Measurements from ENCODE around the gene ZNF678. TPM values are rescaled to one million over a fixed set of nuclear protein-coding genes. Genes with fewer than 3 reads are reported as not detected.

The ZNF678 gene
- total RNA-seq, 2 donors from 2014 or later = 8.5 to 14.1 TPM

DNA sequence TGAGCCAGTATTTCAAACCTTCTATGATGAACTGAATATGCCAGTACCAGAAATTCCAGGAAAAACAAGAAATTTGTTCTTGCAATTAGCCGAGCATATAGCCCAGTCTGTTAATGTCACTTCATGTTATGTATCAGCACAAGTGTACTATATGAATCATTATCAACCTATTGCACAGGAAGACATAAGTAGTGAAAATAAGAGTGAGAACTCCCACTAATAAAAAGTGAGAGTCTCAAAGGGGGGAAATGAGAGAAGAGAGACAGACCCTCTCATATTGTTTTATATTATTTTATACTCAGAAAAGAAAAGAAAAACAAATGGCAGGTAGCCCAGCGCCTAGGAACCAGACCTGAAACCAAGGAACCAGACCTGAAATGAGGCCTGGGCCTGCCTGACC is 155.6 kb downstream of the ZNF678 start:
- Mint-ChIP-seq H3K36me3 (peaks cover 51 to 76% of the 10 kb centered on the region in 2 donors), H3K9me3 (peaks cover 58 to 62% of the 10 kb centered on the region in 2 donors), H3K27ac (no peak overlapping the region)
- DNase-seq (ENCODE audit: low spot score in 2 of 2) (no peak), ATAC-seq (no peak)

DNA sequence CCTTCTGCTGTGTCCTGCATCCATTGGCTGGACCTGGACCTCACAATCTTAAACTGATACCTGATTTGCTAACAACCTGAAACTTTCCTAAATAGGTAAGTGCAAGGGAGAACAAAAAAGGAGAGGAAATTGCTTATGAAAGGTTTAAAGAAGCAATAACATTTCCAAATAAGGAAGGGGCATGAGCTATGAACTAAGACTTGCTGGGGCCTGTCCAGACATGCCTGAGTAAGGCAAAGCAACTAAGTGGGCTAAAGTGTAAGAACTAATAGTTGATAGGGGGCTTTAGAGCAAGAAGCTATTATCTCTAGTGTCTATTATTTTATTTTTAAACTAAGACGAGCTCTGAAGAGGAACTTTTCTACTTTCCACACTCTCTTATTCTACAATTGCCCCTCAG is 160.1 kb downstream of the ZNF678 start:
- Mint-ChIP-seq H3K36me3 (peaks cover 46 to 52% of the 10 kb centered on the region in 2 donors), H3K9me3 (peaks cover 38 to 44% of the 10 kb centered on the region in 2 donors), H3K27ac (peak overlapping the region in 1 of 2 donors; percentile 86)
- no peak for ATAC-seq
- DNase-seq (ENCODE audit: low spot score in 2 of 2) = no peak

DNA sequence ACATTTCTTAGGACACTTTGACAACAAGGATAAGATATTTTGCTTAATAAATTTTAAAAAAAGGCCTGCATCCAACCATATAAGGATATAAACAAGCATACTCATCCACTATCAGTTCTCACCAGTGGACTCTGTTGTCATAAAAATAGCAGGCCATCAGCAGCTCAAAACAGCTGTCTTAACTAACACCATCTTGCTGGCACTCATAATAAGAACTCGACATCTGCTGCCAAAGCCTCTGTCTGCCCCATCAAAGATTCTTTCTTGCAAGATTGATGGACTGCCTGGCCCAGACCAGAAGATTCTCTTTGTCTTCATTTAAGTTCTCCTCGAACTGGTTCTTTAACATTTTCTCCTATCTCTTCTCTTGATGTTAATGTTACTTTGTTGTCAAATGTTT is 161.7 kb downstream of the ZNF678 start:
- Mint-ChIP-seq H3K27ac (no peak overlapping the region), H3K36me3 (peaks cover 37 to 39% of the 10 kb centered on the region in 2 donors), H3K9me3 (peaks cover 29 to 30% of the 10 kb centered on the region in 2 donors)
- DNase-seq (ENCODE audit: low spot score in 2 of 2) = no peak
- ATAC-seq = no peak

DNA sequence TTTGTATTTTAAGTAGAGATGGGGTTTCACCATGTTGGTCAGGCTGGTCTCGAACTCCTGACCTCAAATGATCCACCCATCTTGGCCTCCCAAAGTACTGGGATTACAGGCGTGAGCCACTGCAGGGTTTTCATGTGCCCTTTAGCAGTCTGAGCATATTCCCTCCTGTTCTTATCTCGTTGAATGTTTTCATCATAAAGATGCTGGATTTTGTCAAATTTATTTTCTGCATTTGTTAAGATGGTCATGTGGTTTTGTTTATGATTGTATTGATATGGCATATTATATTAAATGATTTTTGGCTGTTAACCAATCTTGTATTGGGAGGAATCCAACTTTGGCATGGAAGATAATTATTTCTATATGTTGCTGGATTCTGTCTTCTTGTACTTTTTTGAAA is 163.0 kb downstream of the ZNF678 start:
- no peak for ATAC-seq
- Mint-ChIP-seq H3K27ac (no peak overlapping the region), H3K9me3 (peaks cover 18 to 19% of the 10 kb centered on the region in 2 donors), H3K36me3 (peaks cover 24 to 26% of the 10 kb centered on the region in 2 donors)
- DNase-seq (ENCODE audit: low spot score in 2 of 2) = no peak

Other genes with a start within 250 kb of the ZNF678 start
- 1 to 10 TPM in 1 of 2 donors, under 1 TPM in 1; 0.87 to 7.3 TPM for gene CDC42BPA, start 245.1 kb upstream of the ZNF678 start, total RNA-seq
- gene JMJD4, start 171.7 kb downstream of the ZNF678 start, total RNA-seq = 10 to 100 TPM in 1 of 2 donors, 1 to 10 TPM in 1; 7.2 to 14.8 TPM
- 10 to 100 TPM; 33.8 to 35.8 TPM for gene SNAP47, start 171.9 kb downstream of the ZNF678 start, total RNA-seq